Breast epithelium (tissue), 3 donors: ENCODE measurements around the gene KMO.

Source experiments
- POLR2A ChIP-seq: fragments of 450-650 bp; IDR thresholded peaks from one replicate; pipeline ENCODE4 v1.6.1; 2016; ENCODE audit warnings: antibody characterized with exemption, mild to moderate bottlenecking, moderate library complexity
- POLR2AphosphoS5 ChIP-seq, 3 donors: sonication (generic); formaldehyde crosslinking; IDR thresholded peaks; one replicate each; pipeline ENCODE4 v1.6.1; 2017; ENCODE audit warnings: antibody characterized with exemption in 3 of 3
- TF ChIP-seq, protein P1 (sequence below), 3 donors: fragments of 450-650 bp; IDR thresholded peaks; one replicate each; pipeline ENCODE4 v1.5.1; 2016 to 2017; ENCODE audit warnings: antibody characterized with exemption in 3 of 3, mild to moderate bottlenecking in 3 of 3, moderate library complexity in 3 of 3

DNA sequence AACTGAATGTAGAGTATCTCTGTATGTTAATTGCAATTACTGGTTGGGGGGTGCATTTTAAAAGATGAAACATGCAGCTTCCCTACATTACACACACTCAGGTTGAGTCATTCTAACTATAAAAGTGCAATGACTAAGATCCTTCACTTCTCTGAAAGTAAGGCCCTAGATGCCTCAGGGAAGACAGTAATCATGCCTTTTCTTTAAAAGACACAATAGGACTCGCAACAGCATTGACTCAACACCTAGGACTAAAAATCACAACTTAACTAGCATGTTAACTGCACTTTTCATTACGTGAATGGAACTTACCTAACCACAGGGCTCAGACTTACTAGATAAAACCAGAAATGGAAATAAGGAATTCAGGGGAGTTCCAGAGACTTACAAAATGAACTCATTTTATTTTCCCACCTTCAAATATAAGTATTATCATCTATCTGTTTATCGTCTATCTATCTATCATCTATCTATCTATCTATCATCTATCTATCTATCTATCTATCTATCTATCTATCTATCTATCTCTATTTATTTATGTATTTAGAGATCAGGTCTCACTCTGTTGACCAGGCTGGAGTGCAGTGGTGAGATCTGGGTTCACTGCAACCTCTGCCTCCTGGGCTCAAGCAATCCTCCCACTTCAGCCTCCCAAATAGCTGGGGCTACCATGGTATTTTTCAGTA is 60.2 kb downstream of the KMO start:
- TF ChIP-seq, protein P1, sequence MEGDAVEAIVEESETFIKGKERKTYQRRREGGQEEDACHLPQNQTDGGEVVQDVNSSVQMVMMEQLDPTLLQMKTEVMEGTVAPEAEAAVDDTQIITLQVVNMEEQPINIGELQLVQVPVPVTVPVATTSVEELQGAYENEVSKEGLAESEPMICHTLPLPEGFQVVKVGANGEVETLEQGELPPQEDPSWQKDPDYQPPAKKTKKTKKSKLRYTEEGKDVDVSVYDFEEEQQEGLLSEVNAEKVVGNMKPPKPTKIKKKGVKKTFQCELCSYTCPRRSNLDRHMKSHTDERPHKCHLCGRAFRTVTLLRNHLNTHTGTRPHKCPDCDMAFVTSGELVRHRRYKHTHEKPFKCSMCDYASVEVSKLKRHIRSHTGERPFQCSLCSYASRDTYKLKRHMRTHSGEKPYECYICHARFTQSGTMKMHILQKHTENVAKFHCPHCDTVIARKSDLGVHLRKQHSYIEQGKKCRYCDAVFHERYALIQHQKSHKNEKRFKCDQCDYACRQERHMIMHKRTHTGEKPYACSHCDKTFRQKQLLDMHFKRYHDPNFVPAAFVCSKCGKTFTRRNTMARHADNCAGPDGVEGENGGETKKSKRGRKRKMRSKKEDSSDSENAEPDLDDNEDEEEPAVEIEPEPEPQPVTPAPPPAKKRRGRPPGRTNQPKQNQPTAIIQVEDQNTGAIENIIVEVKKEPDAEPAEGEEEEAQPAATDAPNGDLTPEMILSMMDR (IDR thresholded peaks at IDR 0.05): no peak
- TF ChIP-seq POLR2A (no peak), POLR2AphosphoS5 (IDR thresholded peaks at IDR 0.05) (no peak)
